ENCODE measurements around the gene OPN1MW3.

The OPN1MW3 gene

GRCh38 chrX:154312116-154312515 is 54.7 kb downstream of the OPN1MW3 start:
- TF ChIP-seq, protein P1, sequence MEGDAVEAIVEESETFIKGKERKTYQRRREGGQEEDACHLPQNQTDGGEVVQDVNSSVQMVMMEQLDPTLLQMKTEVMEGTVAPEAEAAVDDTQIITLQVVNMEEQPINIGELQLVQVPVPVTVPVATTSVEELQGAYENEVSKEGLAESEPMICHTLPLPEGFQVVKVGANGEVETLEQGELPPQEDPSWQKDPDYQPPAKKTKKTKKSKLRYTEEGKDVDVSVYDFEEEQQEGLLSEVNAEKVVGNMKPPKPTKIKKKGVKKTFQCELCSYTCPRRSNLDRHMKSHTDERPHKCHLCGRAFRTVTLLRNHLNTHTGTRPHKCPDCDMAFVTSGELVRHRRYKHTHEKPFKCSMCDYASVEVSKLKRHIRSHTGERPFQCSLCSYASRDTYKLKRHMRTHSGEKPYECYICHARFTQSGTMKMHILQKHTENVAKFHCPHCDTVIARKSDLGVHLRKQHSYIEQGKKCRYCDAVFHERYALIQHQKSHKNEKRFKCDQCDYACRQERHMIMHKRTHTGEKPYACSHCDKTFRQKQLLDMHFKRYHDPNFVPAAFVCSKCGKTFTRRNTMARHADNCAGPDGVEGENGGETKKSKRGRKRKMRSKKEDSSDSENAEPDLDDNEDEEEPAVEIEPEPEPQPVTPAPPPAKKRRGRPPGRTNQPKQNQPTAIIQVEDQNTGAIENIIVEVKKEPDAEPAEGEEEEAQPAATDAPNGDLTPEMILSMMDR (IDR thresholded peaks at IDR 0.05; ENCODE audit: low read length, missing control alignments): no peak
- DNase-seq (ENCODE audit: low read depth): no peak
- H3K4me3 ChIP-seq (replicated peaks; ENCODE audit: low read depth, low read length): no peak overlapping the region

- TF ChIP-seq, protein P1 (IDR thresholded peaks at IDR 0.05; ENCODE audit: low read length, missing control alignments): no peak
- no peak overlapping the region for H3K4me3 ChIP-seq (replicated peaks; ENCODE audit: low read depth, low read length)
- DNase-seq (ENCODE audit: low read depth): no peak
Observed at GRCh38 chrX:154313147-154313546, 55.8 kb downstream of the OPN1MW3 start.

DNA sequence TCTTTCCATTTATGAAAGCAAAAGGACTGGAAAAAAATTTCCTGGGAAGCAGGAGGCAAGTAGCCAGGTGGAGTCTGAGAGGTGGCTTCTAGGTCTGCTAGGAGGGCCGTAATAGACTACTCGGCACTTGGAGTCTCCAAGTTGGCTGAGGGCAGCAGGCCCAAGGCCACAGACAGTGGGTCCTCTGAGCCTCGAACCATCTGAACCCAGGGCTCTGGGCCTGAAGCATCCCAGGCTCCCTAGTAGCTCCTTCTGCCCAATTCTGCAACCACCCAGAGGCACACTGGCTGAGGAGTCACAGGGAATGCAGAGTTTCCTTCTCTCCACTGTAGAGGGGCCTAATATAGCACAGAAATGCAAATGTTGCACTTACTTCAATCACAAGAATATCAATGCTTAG is 58.0 kb downstream of the OPN1MW3 start:
- no peak overlapping the region for H3K4me3 ChIP-seq (replicated peaks; ENCODE audit: low read depth, low read length)
- TF ChIP-seq, protein P1 (IDR thresholded peaks at IDR 0.05; ENCODE audit: low read length, missing control alignments): no peak
- no peak for DNase-seq (ENCODE audit: low read depth)

DNA sequence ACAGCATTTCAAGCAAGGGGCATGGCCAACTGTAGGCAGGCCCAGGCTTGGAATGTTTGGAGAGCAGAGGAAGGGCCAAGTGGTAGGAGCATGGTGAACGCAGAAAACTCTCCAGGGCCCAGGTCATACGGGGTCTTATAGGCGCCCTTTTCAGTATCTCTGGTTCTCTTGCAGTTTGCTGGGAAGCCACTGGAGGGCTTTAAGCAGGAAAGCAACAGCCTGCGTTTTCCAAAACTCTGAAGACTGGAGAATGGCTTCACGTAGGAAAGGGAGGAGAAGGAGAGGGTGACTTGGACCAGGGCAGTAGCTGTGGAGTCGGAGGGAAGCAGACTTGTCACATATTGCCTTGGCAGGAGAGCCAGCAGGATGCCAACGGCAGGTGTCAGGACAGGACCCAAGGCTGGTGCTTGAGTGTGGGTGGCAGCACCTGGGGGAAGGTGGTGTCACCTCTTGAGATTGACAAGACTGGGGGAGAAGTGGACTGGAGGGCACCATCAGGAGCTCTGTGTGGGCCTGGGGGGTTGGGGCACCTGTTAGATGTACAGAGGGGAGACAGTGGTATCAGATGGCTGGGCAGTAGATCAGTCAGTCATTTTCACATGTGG is 60.1 kb downstream of the OPN1MW3 start:
- TF ChIP-seq, protein P1 (IDR thresholded peaks at IDR 0.05; ENCODE audit: low read length, missing control alignments): peak; percentile 55
- no peak overlapping the region for H3K4me3 ChIP-seq (replicated peaks; ENCODE audit: low read depth, low read length)
- peak; percentile 38 for DNase-seq (ENCODE audit: low read depth)

DNA sequence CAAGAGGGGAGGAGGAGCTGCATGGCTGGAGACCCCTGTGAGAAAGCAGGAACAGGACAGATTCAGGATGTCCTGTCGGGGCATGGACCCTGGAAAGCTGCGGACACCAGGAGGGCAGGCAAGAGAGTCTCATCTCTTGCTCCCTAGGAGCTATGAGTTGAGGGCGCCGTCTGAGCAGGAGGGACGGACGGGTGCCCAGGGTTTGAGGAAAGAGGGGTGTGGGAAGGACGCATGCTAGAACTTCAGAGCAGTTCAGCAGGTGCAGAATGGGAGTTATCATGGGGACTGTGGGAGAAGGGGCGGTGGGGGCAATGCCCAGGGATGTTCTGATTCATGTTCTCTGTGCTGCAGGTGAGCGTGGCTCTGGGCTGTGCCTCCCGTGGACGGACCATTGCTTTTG is 63.0 kb downstream of the OPN1MW3 start:
- no peak overlapping the region for H3K4me3 ChIP-seq (replicated peaks; ENCODE audit: low read depth, low read length)
- TF ChIP-seq, protein P1 (IDR thresholded peaks at IDR 0.05; ENCODE audit: low read length, missing control alignments): no peak
- no peak for DNase-seq (ENCODE audit: low read depth)
